ENCODE measurements around the gene SPARC.
"Not testable (repeated sequence)": the region's sequence is repeated elsewhere in the genome, so short reads cannot be mapped to it uniquely, and the experiment has no call there.

SPARC gene

GRCh38 chr5:151699071-151699901 lies 12.6 kb upstream of the SPARC start:
- DNase-seq: no peak

GRCh38 chr5:151698081-151698480 lies 11.4 kb upstream of the SPARC start:
- DNase-seq: not testable (repeated sequence)

- DNase-seq: no peak
Observed at GRCh38 chr5:151697452-151697851, 10.7 kb upstream of the SPARC start.

GRCh38 chr5:151696470-151697061 lies 9.9 kb upstream of the SPARC start:
- DNase-seq: no peak

GRCh38 chr5:151695464-151695863 lies 8.7 kb upstream of the SPARC start:
- no peak for DNase-seq

GRCh38 chr5:151694035-151694485 lies 7.3 kb upstream of the SPARC start:
- DNase-seq: no peak

- no peak for DNase-seq
Observed at GRCh38 chr5:151692312-151692711, 5.6 kb upstream of the SPARC start.

- DNase-seq: no peak
Observed at GRCh38 chr5:151691706-151692105, 5.0 kb upstream of the SPARC start.

- not testable (repeated sequence) for DNase-seq
Observed at GRCh38 chr5:151689591-151689990, 2.9 kb upstream of the SPARC start.

- no peak for DNase-seq
Observed at GRCh38 chr5:151688436-151688835, 1.7 kb upstream of the SPARC start.

- no peak for DNase-seq
Observed at GRCh38 chr5:151685749-151686673, 704 bp downstream of the SPARC start.

GRCh38 chr5:151684690-151685361 lies 1.9 kb downstream of the SPARC start:
- no peak for DNase-seq

- peak; percentile 8 to 25 for DNase-seq
Observed at GRCh38 chr5:151683986-151684588, 2.6 kb downstream of the SPARC start.

GRCh38 chr5:151683444-151683843 lies 3.3 kb downstream of the SPARC start:
- DNase-seq: no peak

GRCh38 chr5:151682751-151683331 lies 3.9 kb downstream of the SPARC start:
- DNase-seq: no peak

- no peak for DNase-seq
Observed at GRCh38 chr5:151682240-151682639, 4.5 kb downstream of the SPARC start.

- no peak for DNase-seq
Observed at GRCh38 chr5:151680944-151681427, 5.7 kb downstream of the SPARC start.

GRCh38 chr5:151680156-151680505 lies 6.6 kb downstream of the SPARC start:
- not testable (repeated sequence) for DNase-seq

GRCh38 chr5:151679421-151680155 lies 7.1 kb downstream of the SPARC start:
- no peak for DNase-seq

GRCh38 chr5:151678713-151679112 lies 8.0 kb downstream of the SPARC start:
- no peak for DNase-seq
